Measurements from ENCODE around the gene DUS2.
"Not testable (repeated sequence)": the region's sequence is repeated elsewhere in the genome, so short reads cannot be mapped to it uniquely, and the experiment has no call there.

Gene DUS2

DNA sequence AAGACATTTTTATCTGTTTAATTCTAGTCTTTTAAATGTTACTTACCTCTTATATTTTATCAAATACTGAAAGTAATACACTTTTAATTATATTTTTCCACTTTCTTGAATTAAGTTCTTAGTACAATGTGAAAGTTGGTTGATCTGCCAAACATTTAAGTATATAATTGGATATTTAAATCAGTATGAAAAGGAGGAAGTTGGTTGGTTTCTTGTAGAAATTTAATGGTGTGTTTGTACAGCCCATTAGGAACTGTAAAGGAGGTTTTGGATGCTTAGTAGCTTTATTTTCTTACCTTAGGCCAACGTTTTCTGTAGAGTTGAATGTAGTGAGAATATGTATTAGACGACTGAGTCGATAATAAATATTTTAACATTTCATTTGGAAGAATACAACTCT is 67.4 kb downstream of the DUS2 start:
- Histone ChIP-seq H3K4me3 (ENCODE audit: low read length) (no peak overlapping the region), H3K4me1 (ENCODE audit: insufficient read depth, low read length) (peaks cover 17% of the 10 kb centered on the region; the same call in 1 of the 2 replicates), H3K9ac (ENCODE audit: low read depth, low read length) (no peak overlapping the region), H3K27me3 (ENCODE audit: insufficient read depth, low read length) (no peaks in the 10 kb centered on the region), H3K27ac (ENCODE audit: low read length) (no peak overlapping the region), H3K9me3 (ENCODE audit: insufficient read depth, low read depth, low read length) (no peaks in the 10 kb centered on the region), H3K36me3 (ENCODE audit: insufficient read depth, low read depth, low read length) (no peaks in the 10 kb centered on the region)

DNA sequence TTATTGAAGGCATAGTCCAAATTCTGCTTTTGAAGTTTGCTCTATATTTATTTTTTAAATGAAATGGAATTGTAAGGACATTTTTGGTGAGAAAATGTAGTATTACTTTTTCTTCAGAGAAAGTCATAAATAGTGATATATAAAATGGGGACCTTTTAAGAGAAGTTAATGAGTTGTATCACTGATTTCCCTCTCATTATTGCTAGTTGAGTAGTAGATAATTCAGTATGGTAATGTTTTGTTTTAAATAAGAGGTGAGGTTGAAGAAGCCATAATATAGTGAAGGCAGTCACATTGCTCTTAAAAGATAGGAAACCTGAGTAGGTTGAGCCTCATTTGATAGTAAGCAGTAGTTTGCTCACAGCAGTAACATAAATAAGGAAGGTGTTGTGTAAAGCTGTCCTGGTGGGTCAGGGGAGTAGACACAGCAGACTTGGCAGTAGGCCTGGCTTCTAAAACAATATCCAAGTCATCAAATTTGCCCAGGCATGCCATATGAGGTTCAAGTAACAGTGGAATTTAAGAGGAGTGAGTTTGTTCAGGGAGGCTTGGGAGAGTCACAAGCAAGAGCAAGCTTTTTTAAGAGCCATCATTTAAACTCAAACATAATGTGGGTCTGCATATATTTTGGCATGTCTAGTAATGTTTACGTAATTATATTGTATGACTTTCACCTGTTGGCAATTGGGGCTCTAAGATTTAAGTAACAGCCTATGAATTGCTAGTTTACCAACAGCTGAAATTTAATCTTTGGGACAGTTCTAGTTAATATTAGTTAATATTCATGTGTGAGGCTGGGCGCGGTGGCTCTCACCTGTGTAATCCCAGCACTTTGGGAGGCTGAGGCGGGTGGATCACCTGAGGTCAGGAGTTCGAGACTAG is 68.5 kb downstream of the DUS2 start:
- Histone ChIP-seq H3K4me1 (ENCODE audit: insufficient read depth, low read length) (peaks cover 19% of the 10 kb centered on the region; the same call in 1 of the 2 replicates), H3K27ac (ENCODE audit: low read length) (no peak overlapping the region), H3K9ac (ENCODE audit: low read depth, low read length) (no peak overlapping the region), H3K9me3 (ENCODE audit: insufficient read depth, low read depth, low read length) (no peaks in the 10 kb centered on the region), H3K36me3 (ENCODE audit: insufficient read depth, low read depth, low read length) (no peaks in the 10 kb centered on the region), H3K4me3 (ENCODE audit: low read length) (no peak overlapping the region), H3K27me3 (ENCODE audit: insufficient read depth, low read length) (no peaks in the 10 kb centered on the region)

DNA sequence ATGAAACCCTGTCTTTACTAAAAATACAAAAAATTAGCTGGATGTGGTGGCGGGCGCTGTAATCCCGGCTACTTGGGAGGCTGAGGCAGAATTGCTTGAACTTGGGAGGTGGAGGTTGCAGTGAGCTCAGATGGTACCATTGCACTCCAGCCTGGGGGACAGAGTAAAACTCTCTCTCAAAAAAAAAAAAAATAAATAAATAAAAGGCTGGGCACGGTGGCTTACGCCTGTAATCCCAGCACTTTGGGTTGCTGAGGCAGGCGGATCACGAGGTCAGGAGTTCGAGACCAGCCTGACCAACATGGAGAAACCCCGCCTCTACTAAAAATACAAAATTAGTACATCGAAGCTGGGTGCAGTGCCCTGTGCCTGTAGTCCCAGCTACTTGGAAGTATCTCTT is 69.2 kb downstream of the DUS2 start:
- not testable (repeated sequence) for H3K27me3 ChIP-seq (ENCODE audit: insufficient read depth, low read length); H3K9ac ChIP-seq (ENCODE audit: low read depth, low read length); H3K36me3 ChIP-seq (ENCODE audit: insufficient read depth, low read depth, low read length); H3K4me3 ChIP-seq (ENCODE audit: low read length); H3K9me3 ChIP-seq (ENCODE audit: insufficient read depth, low read depth, low read length); H3K27ac ChIP-seq (ENCODE audit: low read length)
- H3K4me1 ChIP-seq (ENCODE audit: insufficient read depth, low read length): peaks cover 14% of the 10 kb centered on the region; the same call in 1 of the 2 replicates

DNA sequence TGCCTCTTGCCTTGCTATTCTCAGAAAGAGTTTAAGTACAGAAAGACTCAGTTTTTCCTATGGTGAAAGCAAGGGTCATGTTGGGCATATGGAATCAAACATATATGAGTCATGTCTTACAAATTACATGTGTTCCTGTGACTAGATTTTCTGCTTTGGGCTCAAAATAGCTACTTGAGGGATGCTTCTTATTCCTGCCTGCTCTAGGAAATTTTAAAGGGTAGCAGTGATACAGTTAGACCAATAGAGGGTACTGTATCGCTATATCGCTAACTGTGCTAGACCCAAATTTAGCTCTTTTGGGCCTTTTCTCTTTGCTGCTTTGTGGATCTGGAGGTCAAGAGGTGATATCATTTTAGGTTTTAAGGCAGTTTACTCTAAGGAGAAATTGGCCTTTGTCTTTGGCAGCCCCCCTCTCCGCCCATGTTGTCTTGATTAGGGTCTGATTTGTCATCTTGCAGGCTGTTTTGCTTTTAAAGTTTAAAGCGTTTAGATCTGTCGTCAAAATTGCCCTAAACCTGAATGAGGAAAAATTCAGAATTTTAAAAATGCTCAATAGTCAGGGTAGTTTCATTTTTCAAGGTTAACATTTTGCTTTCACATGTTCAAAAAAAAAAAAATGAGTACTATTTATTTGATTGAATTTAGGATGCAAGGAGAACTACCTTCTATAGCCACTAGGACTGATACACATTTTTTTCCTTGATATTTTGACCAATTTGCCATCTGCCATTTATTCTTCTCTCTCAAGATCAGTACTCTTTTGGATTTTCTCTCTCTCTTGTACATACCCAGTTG is 70.9 kb downstream of the DUS2 start:
- H3K27ac ChIP-seq (ENCODE audit: low read length): no peak overlapping the region
- H3K4me3 ChIP-seq (ENCODE audit: low read length): no peak overlapping the region
- no peak overlapping the region for H3K9ac ChIP-seq (ENCODE audit: low read depth, low read length)
- H3K9me3 ChIP-seq (ENCODE audit: insufficient read depth, low read depth, low read length): no peaks in the 10 kb centered on the region
- H3K27me3 ChIP-seq (ENCODE audit: insufficient read depth, low read length): no peaks in the 10 kb centered on the region
- peaks cover 14% of the 10 kb centered on the region; the same call in 1 of the 2 replicates for H3K4me1 ChIP-seq (ENCODE audit: insufficient read depth, low read length)
- H3K36me3 ChIP-seq (ENCODE audit: insufficient read depth, low read depth, low read length): no peaks in the 10 kb centered on the region

DNA sequence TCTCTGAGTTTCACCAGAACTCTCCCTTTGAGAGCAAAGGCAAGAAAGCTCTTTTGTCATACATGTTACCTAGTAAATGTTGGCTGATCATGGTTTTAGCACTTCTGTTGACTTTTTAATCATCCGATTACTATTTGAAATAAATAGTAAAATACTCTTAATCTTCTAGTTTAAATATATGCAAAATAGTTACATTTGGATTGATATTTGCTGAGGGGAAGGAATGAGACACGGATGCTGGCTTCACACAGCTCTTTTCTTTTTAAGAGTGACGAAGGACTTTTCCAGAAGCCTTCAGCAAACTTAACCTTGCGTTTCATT is 71.5 kb downstream of the DUS2 start:
- Histone ChIP-seq H3K27ac (ENCODE audit: low read length) (no peak overlapping the region), H3K27me3 (ENCODE audit: insufficient read depth, low read length) (no peaks in the 10 kb centered on the region), H3K9ac (ENCODE audit: low read depth, low read length) (no peak overlapping the region), H3K4me1 (ENCODE audit: insufficient read depth, low read length) (peaks cover 14% of the 10 kb centered on the region; the same call in 1 of the 2 replicates), H3K4me3 (ENCODE audit: low read length) (no peak overlapping the region), H3K36me3 (ENCODE audit: insufficient read depth, low read depth, low read length) (no peaks in the 10 kb centered on the region), H3K9me3 (ENCODE audit: insufficient read depth, low read depth, low read length) (no peaks in the 10 kb centered on the region)

DNA sequence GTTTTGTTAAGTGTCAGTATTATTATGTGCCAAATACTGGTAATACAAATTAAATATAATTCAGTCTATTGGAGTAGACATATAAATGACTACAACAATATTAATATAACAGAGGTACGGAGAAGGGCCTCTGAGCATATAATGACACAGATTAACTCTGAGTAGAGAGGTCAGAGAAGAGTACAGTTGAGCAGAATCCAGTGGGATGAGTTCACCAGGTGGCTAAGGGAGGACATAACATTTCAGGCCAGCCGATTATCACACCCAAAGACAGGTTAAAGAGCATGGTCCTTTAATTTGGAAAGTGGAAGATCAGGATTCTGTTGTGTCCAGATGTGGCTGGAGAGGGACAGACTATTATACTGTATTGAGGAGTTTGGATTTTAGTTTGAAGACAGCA is 73.4 kb downstream of the DUS2 start:
- Histone ChIP-seq H3K4me3 (ENCODE audit: low read length) (no peak overlapping the region), H3K36me3 (ENCODE audit: insufficient read depth, low read depth, low read length) (no peaks in the 10 kb centered on the region), H3K9me3 (ENCODE audit: insufficient read depth, low read depth, low read length) (no peaks in the 10 kb centered on the region), H3K4me1 (ENCODE audit: insufficient read depth, low read length) (peaks cover 14% of the 10 kb centered on the region; the same call in 1 of the 2 replicates), H3K9ac (ENCODE audit: low read depth, low read length) (no peak overlapping the region), H3K27ac (ENCODE audit: low read length) (no peak overlapping the region), H3K27me3 (ENCODE audit: insufficient read depth, low read length) (no peaks in the 10 kb centered on the region)

DNA sequence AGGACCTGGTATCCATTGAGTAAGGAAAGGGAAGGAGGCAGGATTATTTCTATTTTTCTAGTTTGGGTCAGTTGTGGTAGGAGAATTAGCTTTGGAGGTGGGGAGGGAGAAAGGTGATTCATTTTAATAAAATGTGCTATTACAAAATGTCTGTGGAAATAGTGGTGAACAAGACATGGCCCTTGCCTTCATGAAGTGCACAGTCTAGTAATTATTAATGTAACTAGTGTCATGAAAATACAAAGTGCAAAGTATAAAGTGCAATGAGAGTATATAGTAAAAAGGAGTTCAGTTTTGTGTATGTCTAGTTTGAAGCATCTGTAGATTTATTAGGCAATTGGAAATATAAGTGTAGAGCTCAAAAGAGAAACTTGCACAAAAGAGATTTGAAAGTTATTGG is 74.0 kb downstream of the DUS2 start:
- H3K27ac ChIP-seq (ENCODE audit: low read length): no peak overlapping the region
- peaks cover 14% of the 10 kb centered on the region; the same call in 1 of the 2 replicates for H3K4me1 ChIP-seq (ENCODE audit: insufficient read depth, low read length)
- H3K9me3 ChIP-seq (ENCODE audit: insufficient read depth, low read depth, low read length): no peaks in the 10 kb centered on the region
- no peak overlapping the region for H3K4me3 ChIP-seq (ENCODE audit: low read length)
- H3K36me3 ChIP-seq (ENCODE audit: insufficient read depth, low read depth, low read length): no peaks in the 10 kb centered on the region
- H3K27me3 ChIP-seq (ENCODE audit: insufficient read depth, low read length): no peaks in the 10 kb centered on the region
- H3K9ac ChIP-seq (ENCODE audit: low read depth, low read length): no peak overlapping the region

DNA sequence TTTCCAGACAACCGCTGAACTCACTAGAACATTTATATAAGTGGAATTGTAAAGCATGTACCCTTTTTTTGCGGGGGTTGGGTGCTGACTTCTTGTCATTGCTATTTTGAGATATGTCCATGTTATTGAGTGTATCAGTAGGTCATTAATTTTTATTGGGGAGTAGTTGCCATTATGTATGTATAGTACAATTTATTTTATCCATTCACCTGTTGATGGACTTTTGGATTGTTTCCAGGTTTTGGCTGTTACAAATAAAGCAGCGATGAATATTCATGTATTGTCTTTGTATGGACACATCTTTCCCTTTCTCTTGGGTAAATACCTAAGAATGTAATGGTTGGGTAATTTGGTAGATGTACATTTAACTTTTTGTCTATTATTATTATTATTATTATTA is 74.8 kb downstream of the DUS2 start:
- Histone ChIP-seq H3K27me3 (ENCODE audit: insufficient read depth, low read length) (no peaks in the 10 kb centered on the region), H3K9ac (ENCODE audit: low read depth, low read length) (no peak overlapping the region), H3K9me3 (ENCODE audit: insufficient read depth, low read depth, low read length) (no peaks in the 10 kb centered on the region), H3K36me3 (ENCODE audit: insufficient read depth, low read depth, low read length) (no peaks in the 10 kb centered on the region), H3K27ac (ENCODE audit: low read length) (no peak overlapping the region), H3K4me3 (ENCODE audit: low read length) (no peak overlapping the region), H3K4me1 (ENCODE audit: insufficient read depth, low read length) (peaks cover 16% of the 10 kb centered on the region; the same call in 1 of the 2 replicates)

DNA sequence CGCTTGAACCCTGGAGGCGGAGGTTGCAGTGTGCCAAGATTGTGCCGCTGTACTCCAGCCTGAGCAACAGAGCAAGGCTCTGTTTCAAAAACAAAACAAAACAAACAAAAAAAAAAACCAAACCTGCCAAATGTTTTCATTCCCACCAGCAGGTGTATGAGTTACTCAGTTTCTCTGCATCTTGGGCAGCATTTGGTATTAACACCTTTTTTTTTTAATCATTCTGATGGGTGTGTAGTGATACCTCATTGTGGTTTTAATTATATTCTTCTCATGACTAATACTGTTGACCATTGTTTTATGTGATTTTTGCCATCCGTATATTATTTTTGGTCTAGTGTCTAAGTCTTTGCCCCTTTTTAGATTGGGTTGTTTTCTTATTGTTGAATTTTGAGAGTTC is 77.4 kb downstream of the DUS2 start:
- Histone ChIP-seq H3K4me1 (ENCODE audit: insufficient read depth, low read length) (peaks cover 5% of the 10 kb centered on the region; the same call in 1 of the 2 replicates), H3K9me3 (ENCODE audit: insufficient read depth, low read depth, low read length) (no peaks in the 10 kb centered on the region), H3K27ac (ENCODE audit: low read length) (no peak overlapping the region), H3K4me3 (ENCODE audit: low read length) (no peak overlapping the region), H3K9ac (ENCODE audit: low read depth, low read length) (no peak overlapping the region), H3K27me3 (ENCODE audit: insufficient read depth, low read length) (no peaks in the 10 kb centered on the region), H3K36me3 (ENCODE audit: insufficient read depth, low read depth, low read length) (no peaks in the 10 kb centered on the region)

DNA sequence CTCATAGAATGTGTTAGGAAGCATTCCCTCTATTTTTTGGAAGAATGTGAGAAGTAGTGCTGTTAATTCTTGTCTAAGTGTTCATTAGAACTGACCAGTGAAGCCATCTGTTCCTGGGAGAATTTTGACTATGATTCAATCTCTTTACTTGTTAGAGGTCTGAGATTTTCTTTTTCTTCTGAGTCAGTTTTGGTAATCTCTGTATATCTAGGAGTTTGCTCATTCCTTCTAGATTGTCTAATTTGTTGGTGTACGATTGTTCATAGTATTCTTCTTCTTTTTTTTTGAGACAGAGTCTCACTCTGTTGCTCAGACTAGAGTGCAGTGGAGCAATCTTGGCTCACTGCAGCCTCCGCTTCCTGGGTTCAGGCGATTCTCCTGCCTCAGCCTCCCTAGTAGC is 82.5 kb downstream of the DUS2 start:
- no peaks in the 10 kb centered on the region for H3K27me3 ChIP-seq (ENCODE audit: insufficient read depth, low read length)
- no peaks in the 10 kb centered on the region for H3K9me3 ChIP-seq (ENCODE audit: insufficient read depth, low read depth, low read length)
- no peak overlapping the region for H3K27ac ChIP-seq (ENCODE audit: low read length)
- no peaks in the 10 kb centered on the region for H3K36me3 ChIP-seq (ENCODE audit: insufficient read depth, low read depth, low read length)
- peaks cover 2% of the 10 kb centered on the region; the same call in 1 of the 2 replicates for H3K4me1 ChIP-seq (ENCODE audit: insufficient read depth, low read length)
- H3K9ac ChIP-seq (ENCODE audit: low read depth, low read length): no peak overlapping the region
- H3K4me3 ChIP-seq (ENCODE audit: low read length): no peak overlapping the region

DNA sequence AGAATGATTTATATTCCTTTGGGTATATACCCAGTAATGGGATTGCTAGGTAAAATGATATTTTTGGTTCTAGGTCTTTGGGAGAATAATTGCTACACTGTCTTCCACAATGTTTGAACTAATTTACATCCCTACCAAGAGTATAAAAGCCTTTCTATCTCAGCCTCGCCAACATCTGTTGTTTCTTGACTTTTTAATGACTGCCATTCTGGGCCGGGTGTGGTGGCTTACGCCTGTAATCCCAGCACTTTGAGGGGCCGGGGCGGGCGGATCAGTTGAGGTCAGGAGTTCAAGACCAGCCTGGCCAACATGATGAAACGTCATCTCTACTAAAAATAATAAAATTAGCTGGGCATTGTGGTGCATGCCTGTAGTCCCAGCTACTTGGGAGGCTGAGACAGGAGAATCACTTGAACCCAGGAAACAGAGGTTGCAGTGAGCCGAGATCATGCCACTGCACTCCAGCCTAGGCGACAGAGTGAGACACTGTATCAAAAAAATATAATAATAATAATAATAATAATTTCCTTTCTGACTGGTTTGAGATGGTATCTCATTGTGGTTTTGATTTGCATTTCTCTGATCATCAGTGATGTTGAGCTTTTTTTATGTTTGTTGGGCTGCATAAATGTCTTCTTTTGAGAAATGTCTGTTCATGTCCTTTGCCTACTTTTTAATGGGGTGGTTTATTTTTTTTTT is 84.3 kb downstream of the DUS2 start:
- H3K27me3 ChIP-seq (ENCODE audit: insufficient read depth, low read length); H3K9me3 ChIP-seq (ENCODE audit: insufficient read depth, low read depth, low read length); H3K36me3 ChIP-seq (ENCODE audit: insufficient read depth, low read depth, low read length); H3K4me1 ChIP-seq (ENCODE audit: insufficient read depth, low read length); H3K27ac ChIP-seq (ENCODE audit: low read length); H3K4me3 ChIP-seq (ENCODE audit: low read length); H3K9ac ChIP-seq (ENCODE audit: low read depth, low read length): not testable (repeated sequence)
